HepG2 (cell line): ENCODE data around the gene MAPK8. TPM values are rescaled to one million over a fixed set of nuclear protein-coding genes. Genes with fewer than 3 reads are reported as not detected.

Experiments
- AGO1 ChIP-seq: fragments of 200-400 bp; formaldehyde crosslinking; IDR thresholded peaks from 2 replicates; pipeline ENCODE4 v1.6.1; 2017; ENCODE audit warnings: mild to moderate bottlenecking, low read depth, low read length, moderate library complexity; ENCODE audit not compliant: poor library complexity, severe bottlenecking
- CREBL2 ChIP-seq: sonication (generic); formaldehyde crosslinking; IDR thresholded peaks from 2 replicates; pipeline ENCODE4 v1.8.1; 2023; ENCODE audit warnings: missing genetic modification reagents, mild to moderate bottlenecking, borderline replicate concordance
- DZIP1 ChIP-seq: sonication (generic); formaldehyde crosslinking; IDR thresholded peaks from 2 replicates; pipeline ENCODE4 v1.5.0; 2020; ENCODE audit warnings: mild to moderate bottlenecking, missing genetic modification reagents
- MXD1 ChIP-seq: sonication (generic); formaldehyde crosslinking; IDR thresholded peaks from 2 replicates; pipeline ENCODE4 v1.4.0; 2020; ENCODE audit warnings: mild to moderate bottlenecking, missing genetic modification reagents
- PATZ1 ChIP-seq: sonication (generic); formaldehyde crosslinking; IDR thresholded peaks from 2 replicates; pipeline ENCODE4 v1.4.0; 2020; ENCODE audit warnings: missing genetic modification reagents
- PAX8 ChIP-seq: sonication (generic); formaldehyde crosslinking; IDR thresholded peaks from 2 replicates; pipeline ENCODE4 v1.8.0; 2022; ENCODE audit warnings: mild to moderate bottlenecking, missing genetic modification reagents, borderline replicate concordance
- SP140L ChIP-seq: sonication (generic); formaldehyde crosslinking; IDR thresholded peaks from 2 replicates; pipeline ENCODE4 v1.4.0; 2020; ENCODE audit warnings: missing genetic modification reagents, borderline replicate concordance
- XRCC5 ChIP-seq: fragments of 200-400 bp; formaldehyde crosslinking; optimal IDR thresholded peaks from 2 replicates; pipeline ENCODE3; 2017; ENCODE audit warnings: mild to moderate bottlenecking, low read length
- YEATS2 ChIP-seq: sonication (generic); formaldehyde crosslinking; IDR thresholded peaks from 2 replicates; pipeline ENCODE4 v1.4.0; 2020; ENCODE audit warnings: missing genetic modification reagents, borderline replicate concordance
- YEATS4 ChIP-seq: sonication (generic); formaldehyde crosslinking; IDR thresholded peaks from 2 replicates; pipeline ENCODE4 v1.4.0; 2020; ENCODE audit warnings: missing genetic modification reagents, borderline replicate concordance
- YY1 ChIP-seq: IDR thresholded peaks from 2 replicates; pipeline ENCODE4 v1.6.1; 2011; ENCODE audit warnings: low read length, low read depth, moderate library complexity, mild to moderate bottlenecking; ENCODE audit not compliant: insufficient read depth, insufficient replicate concordance
- ZFP41 ChIP-seq: sonication (generic); formaldehyde crosslinking; IDR thresholded peaks from 2 replicates; pipeline ENCODE4 v1.4.0; 2020; ENCODE audit warnings: mild to moderate bottlenecking, missing genetic modification reagents, borderline replicate concordance
- ZFP82 ChIP-seq: sonication (generic); formaldehyde crosslinking; IDR thresholded peaks from 2 replicates; pipeline ENCODE4 v1.5.1; 2020; ENCODE audit warnings: mild to moderate bottlenecking, missing genetic modification reagents, borderline replicate concordance
- ZFYVE20 ChIP-seq: sonication (generic); formaldehyde crosslinking; IDR thresholded peaks from 2 replicates; pipeline ENCODE4 v1.8.0; 2023; ENCODE audit warnings: low read depth, mild to moderate bottlenecking, moderate library complexity, missing genetic modification reagents, borderline replicate concordance
- ZKSCAN8 ChIP-seq: IDR thresholded peaks from 2 replicates; pipeline ENCODE4 v1.6.1; 2016; ENCODE audit warnings: borderline replicate concordance, missing genetic modification reagents, missing compliant biosample characterization
- ZNF33A ChIP-seq: sonication (generic); formaldehyde crosslinking; IDR thresholded peaks from 2 replicates; pipeline ENCODE4 v1.5.1; 2020; ENCODE audit warnings: missing genetic modification reagents, mild to moderate bottlenecking, moderate library complexity, borderline replicate concordance
- ZNF414 ChIP-seq: sonication (generic); formaldehyde crosslinking; IDR thresholded peaks from 2 replicates; pipeline ENCODE4 v1.5.0; 2020; ENCODE audit warnings: missing genetic modification reagents
- ZNF503 ChIP-seq: sonication (generic); formaldehyde crosslinking; IDR thresholded peaks from 2 replicates; pipeline ENCODE4 v1.4.0; 2020; ENCODE audit warnings: missing genetic modification reagents
- ZNF563 ChIP-seq: sonication (generic); formaldehyde crosslinking; IDR thresholded peaks from 2 replicates; pipeline ENCODE4 v1.8.0; 2022; ENCODE audit warnings: mild to moderate bottlenecking, moderate library complexity, missing genetic modification reagents
- ZNF674 ChIP-seq: sonication (generic); formaldehyde crosslinking; IDR thresholded peaks from 2 replicates; pipeline ENCODE4 v1.5.0; 2020; ENCODE audit warnings: low read depth, mild to moderate bottlenecking, missing genetic modification reagents
- polyA plus RNA-seq, 8 experiments: library from polyadenylated mRNA; depleted of rRNA in 3 of 8; stranded (reverse) in 7 of 8; unstranded in 1 of 8; fragments of >200 nt; fragmentation: Illumina TruSeq in 4 of 8; extraction: Trizol in 4 of 8; gene quantifications; 2 replicates each; pipeline versions ENCODE4 v1.2.1 to v1.2.3, GENCODE V29; 2011 to 2016; ENCODE audit warnings: low read depth in 4 of 8, missing spikeins in 1 of 8, mixed read lengths in 1 of 8; ENCODE audit not compliant: insufficient read depth in 1 of 8
- total RNA-seq, 5 experiments: library from RNA; depleted of rRNA; stranded (reverse); fragments of >200 nt; fragmentation: Illumina TruSeq; extraction: Trizol; gene quantifications; 2 replicates each; pipeline ENCODE4 v1.2.3, GENCODE V29; 2016; ENCODE audit warnings: low read depth in 1 of 5

Gene MAPK8
- total and polyA plus RNA-seq, 2 of the 13 experiments (the other 11 are each of a cell fraction or from before 2014, with no cell fraction given) = 41.6 to 47.3 TPM

- no peak for TF ChIP-seq ZNF674 (CRISPR knock-in tag)
- TF ChIP-seq CREBL2 (CRISPR knock-in tag) = peak; percentile 97; the same call in 1 of the 2 replicates
- TF ChIP-seq DZIP1 (CRISPR knock-in tag) = peak; percentile 61; the same call in 1 of the 2 replicates
- TF ChIP-seq ZKSCAN8 (CRISPR knock-in tag) = no peak
- TF ChIP-seq ZFP82 (CRISPR knock-in tag) = no peak; the same call in 1 of the 2 replicates
- no peak for TF ChIP-seq SP140L
- TF ChIP-seq PATZ1 = peak; percentile 9; the same call in 1 of the 2 replicates
- TF ChIP-seq PAX8 (CRISPR knock-in tag) = 0 out of 2 replicates have a peak, but pooled peaks have one; percentile 38
- TF ChIP-seq YEATS2 (CRISPR knock-in tag) = 0 out of 2 replicates have a peak, but pooled peaks have one; percentile 62
- TF ChIP-seq ZNF414 (CRISPR knock-in tag) = peak; percentile 71; the same call in 1 of the 2 replicates
- peak; percentile 96 for TF ChIP-seq MXD1 (CRISPR knock-in tag)
- peak; percentile 88; the same call in 1 of the 2 replicates for TF ChIP-seq ZNF563 (CRISPR knock-in tag)
- peak; percentile 66; the same call in 1 of the 2 replicates for TF ChIP-seq YEATS4 (CRISPR knock-in tag)
- TF ChIP-seq AGO1 = no peak
- TF ChIP-seq ZNF33A (CRISPR knock-in tag) = no peak
- TF ChIP-seq YY1 = no peak
- no peak; the same call in 1 of the 2 replicates for TF ChIP-seq ZNF503 (CRISPR knock-in tag)
- TF ChIP-seq XRCC5 = peak; percentile 54
- TF ChIP-seq ZFP41 (CRISPR knock-in tag) = peak; percentile 84; the same call in 1 of the 2 replicates
- TF ChIP-seq ZFYVE20 = no peak
These were observed at the start of gene MAPK8 (continued) for GRCh38 chr10:48306265-48306869.
